Measurements from ENCODE around the gene MYO1E.

DNA sequence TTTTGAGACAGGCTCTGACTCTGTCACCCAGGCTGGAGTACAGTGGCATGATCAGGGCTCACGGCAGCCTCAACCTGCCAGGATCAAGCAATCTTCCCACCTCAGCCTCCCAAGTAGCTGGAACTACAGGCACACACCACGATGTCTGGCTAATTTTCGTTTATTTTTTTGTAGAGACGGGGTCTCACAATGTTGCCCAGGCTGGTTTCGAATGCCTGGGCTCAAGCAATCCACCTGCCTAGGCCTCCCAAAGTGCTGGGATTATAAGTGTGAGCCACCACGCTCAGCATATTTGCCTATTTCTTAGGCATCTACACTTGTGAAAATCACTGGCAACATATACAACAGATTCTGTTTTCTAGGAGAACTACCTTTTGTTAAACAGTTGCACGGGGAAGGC is 16.9 kb downstream of the MYO1E start:
- TF ChIP-seq, protein P1, sequence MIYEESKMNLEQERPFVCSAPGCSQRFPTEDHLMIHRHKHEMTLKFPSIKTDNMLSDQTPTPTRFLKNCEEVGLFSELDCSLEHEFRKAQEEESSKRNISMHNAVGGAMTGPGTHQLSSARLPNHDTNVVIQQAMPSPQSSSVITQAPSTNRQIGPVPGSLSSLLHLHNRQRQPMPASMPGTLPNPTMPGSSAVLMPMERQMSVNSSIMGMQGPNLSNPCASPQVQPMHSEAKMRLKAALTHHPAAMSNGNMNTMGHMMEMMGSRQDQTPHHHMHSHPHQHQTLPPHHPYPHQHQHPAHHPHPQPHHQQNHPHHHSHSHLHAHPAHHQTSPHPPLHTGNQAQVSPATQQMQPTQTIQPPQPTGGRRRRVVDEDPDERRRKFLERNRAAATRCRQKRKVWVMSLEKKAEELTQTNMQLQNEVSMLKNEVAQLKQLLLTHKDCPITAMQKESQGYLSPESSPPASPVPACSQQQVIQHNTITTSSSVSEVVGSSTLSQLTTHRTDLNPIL (CRISPR knock-in tag; IDR thresholded peaks at IDR 0.05; ENCODE audit: low read depth) = no peak
- TF ChIP-seq ZNF8 (CRISPR knock-in tag; IDR thresholded peaks at IDR 0.05) = no peak
- no peak for TF ChIP-seq ZFP3 (CRISPR knock-in tag; IDR thresholded peaks at IDR 0.05)
- TF ChIP-seq RARB (CRISPR knock-in tag; IDR thresholded peaks at IDR 0.05) = no peak
- TF ChIP-seq, protein P2, sequence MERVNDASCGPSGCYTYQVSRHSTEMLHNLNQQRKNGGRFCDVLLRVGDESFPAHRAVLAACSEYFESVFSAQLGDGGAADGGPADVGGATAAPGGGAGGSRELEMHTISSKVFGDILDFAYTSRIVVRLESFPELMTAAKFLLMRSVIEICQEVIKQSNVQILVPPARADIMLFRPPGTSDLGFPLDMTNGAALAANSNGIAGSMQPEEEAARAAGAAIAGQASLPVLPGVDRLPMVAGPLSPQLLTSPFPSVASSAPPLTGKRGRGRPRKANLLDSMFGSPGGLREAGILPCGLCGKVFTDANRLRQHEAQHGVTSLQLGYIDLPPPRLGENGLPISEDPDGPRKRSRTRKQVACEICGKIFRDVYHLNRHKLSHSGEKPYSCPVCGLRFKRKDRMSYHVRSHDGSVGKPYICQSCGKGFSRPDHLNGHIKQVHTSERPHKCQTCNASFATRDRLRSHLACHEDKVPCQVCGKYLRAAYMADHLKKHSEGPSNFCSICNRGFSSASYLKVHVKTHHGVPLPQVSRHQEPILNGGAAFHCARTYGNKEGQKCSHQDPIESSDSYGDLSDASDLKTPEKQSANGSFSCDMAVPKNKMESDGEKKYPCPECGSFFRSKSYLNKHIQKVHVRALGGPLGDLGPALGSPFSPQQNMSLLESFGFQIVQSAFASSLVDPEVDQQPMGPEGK (CRISPR knock-in tag; IDR thresholded peaks at IDR 0.05; ENCODE audit: borderline replicate concordance) = no peak
- no peak for TF ChIP-seq ARNTL (CRISPR knock-in tag; IDR thresholded peaks at IDR 0.05; ENCODE audit: borderline replicate concordance, low read depth)
